Tibial nerve (tissue), 3 donors: Measurements from ENCODE around the gene BAIAP2.

Source experiments
- CTCF ChIP-seq, 5 experiments: fragments of 200-600 bp in 3 of 5; fragments of 450-650 bp in 2 of 5; sonication (generic) in 3 of 5; IDR thresholded peaks; one replicate each; pipeline ENCODE4 v1.5.1; 2016 to 2019; ENCODE audit warnings: antibody characterized with exemption in 5 of 5, mild to moderate bottlenecking in 3 of 5, moderate library complexity in 2 of 5
- POLR2A ChIP-seq, 2 donors: fragments of 450-650 bp; IDR thresholded peaks; one replicate each; pipeline ENCODE4 v1.6.1; 2017; ENCODE audit warnings: antibody characterized with exemption in 2 of 2, mild to moderate bottlenecking in 2 of 2, moderate library complexity in 2 of 2

DNA sequence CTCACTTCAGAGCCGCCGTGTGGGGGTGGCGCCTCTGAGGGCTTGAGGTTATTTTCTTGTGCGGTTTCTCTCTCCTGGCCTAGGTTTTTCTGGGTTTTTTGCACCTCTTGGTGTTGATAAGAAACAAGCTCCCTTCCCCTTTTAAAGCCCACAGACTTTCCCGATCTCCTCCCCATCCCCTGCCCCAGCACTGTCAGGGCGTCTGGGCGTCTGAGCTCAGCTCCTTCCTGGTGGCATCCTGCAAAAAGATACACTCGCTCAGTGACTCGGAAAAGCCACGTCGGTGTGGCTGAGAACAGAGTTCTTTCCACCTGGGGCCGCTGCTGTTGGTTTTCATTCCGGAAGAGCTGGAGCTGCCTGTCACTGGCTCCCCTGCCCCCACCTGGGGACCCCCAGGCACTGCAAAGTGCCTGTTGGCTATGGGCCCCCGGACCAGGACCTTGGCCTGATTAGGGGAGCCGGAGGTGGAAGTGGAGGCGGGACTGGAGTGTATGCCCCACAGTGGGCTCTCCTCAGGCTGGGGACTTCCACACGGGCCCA is 14.5 kb downstream of the BAIAP2 start:
- TF ChIP-seq CTCF (IDR thresholded peaks at IDR 0.05) (no peak), POLR2A (IDR thresholded peaks at IDR 0.05) (no peak)
